ENCODE measurements around the gene AGER.
A peak's percentile ranks its signal among the peaks of the same experiment; 100 is the strongest.

The AGER gene

DNA sequence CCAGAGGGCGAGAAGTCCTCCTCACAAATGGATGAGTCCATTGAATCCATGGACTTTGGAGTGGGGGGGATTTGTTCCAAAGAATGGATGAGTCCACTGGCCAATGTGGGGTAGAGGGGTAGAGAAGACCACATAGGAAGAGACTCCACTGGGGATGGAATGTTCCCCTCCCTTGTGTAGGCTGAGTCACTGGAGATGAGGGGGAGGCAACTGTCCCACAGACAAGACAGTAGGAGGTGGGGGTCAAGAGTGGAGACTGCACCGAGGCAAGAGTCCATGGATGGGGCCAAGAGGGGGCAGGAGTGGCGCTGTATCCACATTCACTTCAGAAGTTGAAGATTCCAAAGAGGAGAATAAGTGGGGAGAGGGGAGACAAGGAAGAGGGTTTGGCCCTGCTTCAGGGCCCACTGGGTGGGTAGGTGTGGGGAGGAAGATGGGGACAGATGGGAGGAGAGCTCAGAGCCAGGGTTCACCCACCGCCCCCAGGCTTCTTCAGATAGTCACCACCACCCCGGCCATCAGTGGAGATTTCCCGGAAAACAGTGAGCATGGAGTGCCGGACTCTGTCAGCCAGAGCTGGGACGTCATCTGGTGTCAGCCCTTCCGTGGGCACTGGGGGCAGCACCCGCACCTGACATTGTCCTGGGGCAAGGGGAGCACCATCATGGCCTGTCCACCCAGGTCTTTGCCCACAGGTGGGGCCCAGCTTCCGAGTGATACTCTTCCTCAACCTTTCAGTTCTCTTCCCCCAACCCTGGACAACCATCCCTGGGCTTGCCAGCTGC lies 15.1 kb downstream of the AGER start:
- DNase-seq (ENCODE audit: low spot score) = no peak

DNA sequence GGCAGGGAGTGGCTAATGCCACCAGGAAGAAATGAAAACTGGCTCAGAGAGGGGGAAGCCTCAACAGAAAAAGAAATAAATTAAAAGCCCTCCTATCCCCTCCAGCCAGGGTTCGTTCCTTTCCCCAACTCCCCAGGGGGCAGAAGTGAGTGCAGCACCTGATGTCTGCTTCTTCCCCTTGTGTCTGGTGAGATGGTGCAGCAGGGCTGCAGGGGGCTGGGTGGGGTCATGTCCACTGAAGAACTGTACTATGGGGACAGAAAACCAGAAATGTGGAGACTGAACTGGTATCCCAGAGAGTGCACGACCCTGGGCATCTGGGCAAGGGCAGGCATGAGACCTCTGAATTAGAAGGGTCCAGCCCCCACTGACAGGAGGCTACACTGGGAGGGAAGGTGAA lies 15.7 kb downstream of the AGER start:
- no peak for DNase-seq (ENCODE audit: low spot score)

DNA sequence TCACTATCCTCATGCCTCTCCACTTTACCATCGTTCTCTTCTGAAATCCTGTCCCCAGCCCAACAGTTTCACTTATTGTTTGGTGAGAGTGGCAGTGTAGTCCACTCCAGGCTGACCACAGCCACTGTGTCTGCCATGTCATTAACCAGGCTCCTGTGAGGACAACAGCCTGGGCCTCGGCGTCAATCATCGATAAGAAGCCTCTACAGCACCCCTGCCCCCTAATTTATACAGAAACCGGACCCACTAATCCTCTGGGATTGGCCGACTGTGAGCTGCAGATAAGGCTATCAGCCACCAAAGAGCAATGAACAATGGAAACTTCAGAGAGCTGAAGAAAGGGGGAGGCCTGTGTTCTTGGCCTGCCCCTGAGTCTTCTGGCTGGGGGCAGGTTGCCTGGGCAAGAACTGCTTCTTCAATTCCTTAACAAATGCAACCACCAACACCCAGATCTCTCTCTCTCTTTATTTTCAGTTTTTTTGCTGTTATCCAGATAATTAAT lies 16.2 kb downstream of the AGER start:
- DNase-seq (ENCODE audit: low spot score) = no peak

DNA sequence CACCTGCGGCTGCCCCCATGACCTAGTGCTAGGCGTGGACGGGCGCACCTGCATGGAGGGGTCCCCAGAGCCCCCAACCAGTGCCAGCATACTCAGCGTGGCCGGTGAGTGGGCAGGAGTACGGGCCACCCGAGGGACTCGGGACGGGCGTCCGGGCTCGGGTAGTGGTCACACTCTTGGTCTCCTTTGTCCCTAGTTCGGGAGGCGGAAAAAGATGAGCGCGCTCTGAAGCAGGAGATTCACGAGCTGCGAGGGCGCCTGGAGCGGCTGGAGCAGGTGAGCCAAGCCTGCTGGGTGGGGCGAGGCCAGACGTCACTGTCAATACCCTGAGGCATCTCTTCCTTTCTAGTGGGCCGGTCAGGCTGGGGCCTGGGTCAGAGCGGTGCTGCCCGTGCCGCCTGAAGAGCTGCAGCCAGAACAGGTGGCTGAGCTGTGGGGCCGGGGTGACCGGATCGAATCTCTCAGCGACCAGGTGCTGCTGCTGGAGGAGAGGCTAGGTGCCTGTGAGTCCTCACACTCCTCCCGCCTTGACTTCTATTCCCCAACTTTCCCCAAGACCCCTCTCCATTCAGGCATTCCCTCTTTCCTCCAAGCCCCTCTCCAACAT lies 16.8 kb downstream of the AGER start:
- DNase-seq (ENCODE audit: low spot score) = no peak

DNA sequence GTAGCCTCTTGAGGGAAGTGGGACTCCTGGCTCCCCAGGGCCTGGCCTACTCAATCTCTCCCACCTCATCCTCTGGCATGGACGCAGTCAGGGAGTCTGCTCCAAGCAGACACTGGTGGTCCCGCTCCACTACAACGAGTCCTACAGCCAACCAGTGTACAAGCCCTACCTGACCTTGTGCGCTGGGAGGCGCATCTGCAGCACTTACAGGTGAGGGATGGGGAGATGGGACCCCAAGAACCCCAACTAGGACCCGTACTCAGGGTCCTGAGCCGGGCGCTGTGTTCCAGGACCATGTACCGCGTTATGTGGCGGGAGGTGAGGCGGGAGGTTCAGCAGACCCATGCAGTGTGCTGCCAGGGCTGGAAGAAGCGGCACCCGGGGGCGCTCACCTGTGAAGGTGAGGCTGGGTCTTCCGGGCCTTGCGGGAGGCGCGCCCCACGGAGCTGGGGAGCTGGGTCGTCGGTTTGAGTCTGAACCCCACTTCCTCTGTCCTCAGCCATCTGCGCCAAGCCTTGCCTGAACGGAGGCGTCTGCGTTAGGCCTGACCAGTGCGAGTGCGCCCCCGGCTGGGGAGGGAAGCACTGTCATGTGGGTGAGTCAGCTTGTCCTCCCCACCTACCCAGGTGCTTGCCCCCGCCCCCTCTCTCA lies 17.5 kb downstream of the AGER start:
- DNase-seq (ENCODE audit: low spot score) = no peak

DNA sequence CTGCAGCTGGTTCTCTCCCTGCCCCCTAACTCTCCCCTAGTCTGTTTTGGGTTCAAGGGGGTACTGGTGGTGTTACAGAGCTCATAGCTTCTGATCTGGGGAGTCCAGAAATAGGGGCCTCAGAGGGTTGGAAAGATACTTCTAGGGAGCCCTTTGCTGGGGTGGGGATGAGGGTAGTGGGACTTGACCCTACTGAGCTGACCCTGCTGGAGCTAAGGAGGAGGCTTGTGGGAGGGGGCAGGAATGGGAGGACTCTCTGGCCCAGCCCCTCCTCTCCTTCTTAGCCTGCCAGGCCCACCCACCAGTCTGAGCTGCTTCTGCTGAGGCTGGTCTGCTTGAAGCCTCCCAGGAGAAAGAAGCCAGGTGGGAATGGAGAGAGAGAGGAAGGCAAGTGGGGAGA lies 19.8 kb downstream of the AGER start, which contains the start of gene EGFL8:
TSS of gene EGFL8 (plus strand) at position 301 of the 400 bp plus-strand sequence. CDS start 1,571 bp downstream, outside the sequence.
- no peak for DNase-seq (ENCODE audit: low spot score)

GRCh38 chr6:32163559-32164258 lies 20.3 kb downstream of the AGER start:
- DNase-seq (ENCODE audit: low spot score) = no peak

- no peak for DNase-seq (ENCODE audit: low spot score)
Observed at GRCh38 chr6:32158052-32158451, 26.0 kb downstream of the AGER start.

DNA sequence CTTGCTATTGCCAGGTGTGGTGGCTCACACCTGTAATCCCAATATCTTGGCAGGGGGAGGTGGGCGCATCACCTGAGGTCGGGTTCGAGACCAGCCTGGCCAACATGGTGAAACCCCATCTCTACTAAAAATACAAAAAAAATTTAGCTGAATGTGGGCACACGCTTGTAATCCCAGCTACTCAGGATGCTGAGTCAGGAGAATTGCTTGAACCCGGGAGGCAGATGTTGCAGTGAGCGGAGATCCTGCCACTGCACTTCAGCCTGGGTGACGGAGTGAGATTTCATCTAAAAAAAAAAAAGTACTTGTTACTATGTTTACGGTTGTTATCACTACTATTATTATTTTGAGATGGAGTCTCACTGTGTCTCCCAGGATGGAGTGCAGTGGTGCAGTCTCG lies 27.2 kb downstream of the AGER start:
- no peak for DNase-seq (ENCODE audit: low spot score)

DNA sequence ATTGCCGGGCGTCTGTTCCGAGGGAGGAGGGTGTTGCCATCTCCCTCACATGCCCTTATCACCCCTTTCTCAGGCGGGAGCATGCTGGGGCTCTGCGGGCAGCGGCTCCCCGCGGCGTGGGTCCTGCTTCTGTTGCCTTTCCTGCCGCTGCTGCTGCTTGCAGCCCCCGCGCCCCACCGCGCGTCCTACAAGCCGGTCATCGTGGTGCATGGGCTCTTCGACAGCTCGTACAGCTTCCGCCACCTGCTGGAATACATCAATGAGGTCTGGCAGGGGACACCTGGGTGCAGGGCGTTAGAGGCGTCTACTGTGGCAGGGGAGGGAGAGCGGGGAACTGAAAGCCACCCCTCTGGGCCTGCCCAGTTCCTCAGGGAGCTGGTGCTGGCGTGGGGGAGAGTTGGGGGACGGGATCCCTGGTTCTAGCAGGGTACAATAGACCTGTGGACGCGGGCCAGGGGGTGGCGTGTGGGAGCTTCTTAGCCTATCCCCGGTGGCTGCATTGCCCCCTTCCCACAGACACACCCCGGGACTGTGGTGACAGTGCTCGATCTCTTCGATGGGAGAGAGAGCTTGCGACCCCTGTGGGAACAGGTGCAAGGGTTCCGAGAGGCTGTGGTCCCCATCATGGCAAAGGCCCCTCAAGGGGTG lies 29.4 kb downstream of the AGER start:
- peak; percentile 85 for DNase-seq (ENCODE audit: low spot score)

DNA sequence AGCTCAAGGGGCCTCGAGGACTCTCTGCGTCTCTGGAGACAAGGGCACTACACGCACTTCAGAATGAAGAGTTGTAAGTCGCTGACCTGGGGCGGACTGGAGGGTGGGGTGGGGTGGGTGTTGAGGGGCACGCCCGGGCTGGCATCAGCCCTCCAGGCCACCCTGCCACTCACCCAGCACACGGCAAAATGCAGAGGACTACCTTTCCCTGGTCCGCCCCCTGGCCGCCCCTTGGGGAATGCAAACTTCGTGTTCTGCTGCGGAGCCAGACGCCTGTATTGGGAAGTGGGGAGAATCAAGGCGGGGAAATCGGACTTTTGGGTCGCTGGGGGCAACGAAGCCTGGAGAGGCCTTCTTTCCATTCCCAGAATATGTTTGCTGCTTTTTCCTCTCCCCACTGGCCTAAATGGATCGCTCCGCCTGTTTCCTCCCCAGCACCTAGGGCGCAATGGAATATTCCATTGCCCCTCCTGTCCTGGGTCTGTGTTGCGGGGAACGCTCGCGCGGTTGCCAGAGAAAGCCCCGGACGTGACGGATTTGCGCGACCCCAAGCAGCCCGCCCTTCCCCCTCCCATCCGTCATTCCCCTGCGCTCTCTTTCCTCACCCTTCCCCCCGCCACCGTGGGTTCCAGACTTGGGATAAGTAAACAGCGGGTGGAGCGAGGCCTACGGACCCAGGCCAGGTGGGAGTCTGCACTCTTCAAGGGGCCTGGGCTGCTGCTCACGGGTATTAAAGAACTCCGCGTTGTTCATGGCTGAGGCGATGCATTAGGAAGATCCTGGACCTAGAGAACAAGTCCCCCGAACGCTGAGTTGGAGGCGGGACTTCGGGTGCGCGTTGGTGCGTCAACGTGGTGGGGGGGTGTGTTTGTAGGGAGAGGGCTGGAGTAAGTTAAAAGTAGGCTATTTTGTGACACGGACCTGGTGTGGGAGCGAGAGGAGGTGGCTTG lies 30.2 kb downstream of the AGER start, which contains the start of gene PPT2:
TSS of gene PPT2 (plus strand) at position 578 of the 950 bp plus-strand sequence. CDS start 454 bp downstream, outside the sequence.
- peak; percentile 37 for DNase-seq (ENCODE audit: low spot score)

- no peak for DNase-seq (ENCODE audit: low spot score)
Observed at GRCh38 chr6:32152769-32153563, 31.1 kb downstream of the AGER start.

GRCh38 chr6:32151863-32152768 lies 31.9 kb downstream of the AGER start, which contains the start of gene PRRT1:
Gene PRRT1 (minus strand): TSS chr6:32151939. CDS start chr6:32151827, 112 bp downstream.
- DNase-seq (ENCODE audit: low spot score) = no peak

GRCh38 chr6:32151181-32151862 lies 32.7 kb downstream of the AGER start:
- DNase-seq (ENCODE audit: low spot score) = no peak

- no peak for DNase-seq (ENCODE audit: low spot score)
Observed at GRCh38 chr6:32149932-32150870, 33.9 kb downstream of the AGER start.

DNA sequence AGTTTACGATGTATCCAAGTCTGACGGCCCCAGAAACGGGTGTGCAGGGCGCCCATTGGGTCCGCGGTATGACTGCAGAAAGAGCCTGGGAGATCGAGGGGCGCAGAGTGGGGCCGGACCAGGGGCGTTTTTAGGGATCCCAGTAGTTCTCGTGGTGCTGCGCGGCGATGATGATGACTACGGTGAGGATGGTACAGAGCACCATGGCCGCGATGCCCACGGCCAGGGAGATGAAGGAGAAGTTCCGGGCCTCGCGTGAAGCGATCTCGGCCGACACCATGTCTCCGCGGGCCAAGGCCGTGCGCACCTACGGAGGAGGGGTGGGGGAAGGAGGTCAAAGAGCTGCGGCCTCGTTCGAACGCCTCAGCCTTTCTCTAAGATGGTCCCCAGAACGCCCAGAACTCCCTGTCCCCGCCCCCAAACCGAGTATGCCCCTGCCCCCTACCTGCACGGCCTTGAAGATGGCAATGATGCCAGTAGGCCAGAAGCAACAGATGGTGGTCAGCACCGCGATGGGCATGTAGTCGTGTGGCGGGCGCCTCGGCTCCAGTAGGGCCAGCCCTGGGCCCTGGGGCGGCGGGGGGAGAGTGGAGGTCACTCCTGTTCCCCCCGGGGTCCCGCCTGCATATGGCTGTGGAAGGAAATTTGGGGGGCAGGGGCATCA lies 34.8 kb downstream of the AGER start:
- DNase-seq (ENCODE audit: low spot score) = no peak
